GM12891 (cell line): ENCODE measurements around the gene TLR1.

Experiments used
- POLR2A ChIP-seq: IDR thresholded peaks from 2 replicates; pipeline ENCODE4 v1.6.1; 2011; ENCODE audit warnings: low read depth, low read length, control low read depth
- POLR2AphosphoS5 ChIP-seq: IDR thresholded peaks from 2 replicates; pipeline ENCODE4 v1.6.1; 2011; ENCODE audit warnings: low read depth, low read length, control low read depth
- POU2F2 ChIP-seq: IDR thresholded peaks from 2 replicates; pipeline ENCODE4 v1.6.1; 2011; ENCODE audit warnings: low read depth, mild to moderate bottlenecking, control low read depth, low read length, moderate library complexity
- TAF1 ChIP-seq: IDR thresholded peaks from 2 replicates; pipeline ENCODE4 v1.6.1; 2011; ENCODE audit warnings: low read depth, low read length, control low read depth

- TF ChIP-seq POLR2A = no peak
- no peak for TF ChIP-seq POLR2AphosphoS5
- no peak for TF ChIP-seq TAF1
- no peak for TF ChIP-seq POU2F2
These were observed 51.4 kb downstream of the TLR1 start for GRCh38 chr4:38752941-38753806.
